ENCODE results near the gene FANCC. TPM values are rescaled to one million over a fixed set of nuclear protein-coding genes. Genes with fewer than 3 reads are reported as not detected.

Gene FANCC
- total and polyA plus RNA-seq, 2 of the 8 experiments (the other 6 are each of a cell fraction or from before 2014, with no cell fraction given) = 7.8 to 15.2 TPM

GRCh38 chr9:95268681-95269080 is 48.8 kb downstream of the FANCC start (continued):
- TF ChIP-seq CHD7 (IDR thresholded peaks at IDR 0.05; ENCODE audit: insufficient replicate concordance, low read length) (no peak), CTCF (IDR thresholded peaks at IDR 0.05; ENCODE audit: control extremely low read depth in 1 of 3, insufficient read depth in 1 of 3, low read depth in 1 of 3, low read length in 3 of 3) (peak in 2 of 3 experiments; percentile 27 to 29; a peak in 2 of 4 replicates)
